Prostate gland (tissue), 2 donors: ENCODE results near the gene CD40.
A peak's percentile ranks its signal among the peaks of the same experiment; 100 is the strongest.

Experiments
- CTCF ChIP-seq, 4 experiments: fragments of 200-600 bp in 2 of 4; fragments of 450-650 bp in 2 of 4; sonication (generic) in 2 of 4; IDR thresholded peaks; 1 replicate in 3 of 4; 2 replicates in 1 of 4; pipeline ENCODE4 v1.5.1; 2016 to 2019; ENCODE audit warnings: antibody characterized with exemption in 4 of 4, mild to moderate bottlenecking in 2 of 4, moderate library complexity in 2 of 4
- POLR2A ChIP-seq: fragments of 450-650 bp; IDR thresholded peaks from one replicate; pipeline ENCODE4 v1.6.1; 2016; ENCODE audit warnings: antibody characterized with exemption, mild to moderate bottlenecking
- POLR2AphosphoS5 ChIP-seq: sonication (generic); formaldehyde crosslinking; IDR thresholded peaks from one replicate; pipeline ENCODE4 v1.6.1; 2017; ENCODE audit warnings: antibody characterized with exemption

GRCh38 chr20:46128310-46129151, 10.4 kb downstream of the CD40 start:
- TF ChIP-seq CTCF (IDR thresholded peaks at IDR 0.05), result peak; percentile 35 to 58 (median 44)
- TF ChIP-seq POLR2A, result no peak
- TF ChIP-seq POLR2AphosphoS5, result no peak
